Measurements from ENCODE around the gene DUSP21. TPM values are rescaled to one million over a fixed set of nuclear protein-coding genes. Genes with fewer than 3 reads are reported as not detected.
"Not testable (repeated sequence)": the region's sequence is repeated elsewhere in the genome, so short reads cannot be mapped to it uniquely, and the experiment has no call there.

Gene DUSP21
- total RNA-seq, 1 experiment from 2014 or later, result not detected

DNA sequence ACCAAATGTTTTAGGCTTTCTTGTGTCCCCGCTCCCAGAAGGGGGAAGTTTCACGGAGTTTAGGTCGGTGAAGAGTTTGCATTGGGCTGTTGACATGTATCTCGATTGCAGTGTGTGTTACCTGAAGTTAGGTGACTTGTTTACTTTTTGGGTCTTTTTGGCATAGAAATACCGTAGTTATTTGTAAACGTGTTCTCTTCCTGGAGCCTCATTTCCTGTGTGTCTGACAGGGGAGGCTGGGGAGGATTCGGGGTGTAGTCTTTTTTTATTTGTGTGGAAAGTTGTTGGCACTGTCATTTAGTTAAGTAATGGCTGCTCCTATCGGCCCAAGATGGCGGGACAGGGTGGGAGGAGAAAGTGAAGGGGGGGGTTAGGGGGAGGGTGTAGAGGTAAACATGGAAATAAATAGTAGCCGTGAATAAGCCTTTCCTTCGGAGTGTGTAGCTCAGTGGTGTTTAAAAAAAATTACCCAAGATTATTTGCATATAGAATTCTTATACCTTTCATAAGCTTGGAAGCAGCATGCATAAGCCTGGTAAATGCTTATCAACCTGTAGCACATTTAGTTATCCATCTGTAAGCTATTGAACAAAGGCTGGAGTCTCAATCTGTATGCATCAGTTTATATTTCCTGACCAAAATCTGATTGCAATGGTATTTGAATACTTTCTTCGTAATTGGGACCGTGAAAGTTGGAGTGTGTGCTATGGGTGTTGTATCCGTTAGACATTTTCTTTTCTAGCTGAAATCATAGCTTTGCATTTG, 30.8 kb downstream of the DUSP21 start:
- peak; percentile 44 for DNase-seq (ENCODE audit: low spot score)

DNA sequence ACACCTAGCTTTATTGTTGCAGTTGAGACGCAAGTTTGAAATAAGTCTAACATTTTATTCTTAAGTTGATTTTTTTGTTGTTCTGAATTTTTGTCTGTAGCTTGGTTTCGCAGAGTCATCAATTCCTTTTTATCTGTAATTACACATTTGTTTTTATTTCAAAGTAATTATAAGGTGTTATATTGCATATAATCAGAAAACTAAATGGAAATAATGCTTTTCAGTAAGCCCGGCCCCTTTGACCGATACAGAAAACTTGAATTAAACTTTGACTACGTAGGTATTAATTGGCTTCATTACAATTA, 31.3 kb downstream of the DUSP21 start:
- in situ Hi-C loops (cut with HindIII; ENCODE audit: low sequenced_read_pairs), result no loop called here
- DNase-seq (ENCODE audit: low spot score), result no peak

More for the DNA sequence above, 30.8 kb downstream of the DUSP21 start:
- in situ Hi-C loops (cut with HindIII; ENCODE audit: low sequenced_read_pairs), result no loop called here

DNA sequence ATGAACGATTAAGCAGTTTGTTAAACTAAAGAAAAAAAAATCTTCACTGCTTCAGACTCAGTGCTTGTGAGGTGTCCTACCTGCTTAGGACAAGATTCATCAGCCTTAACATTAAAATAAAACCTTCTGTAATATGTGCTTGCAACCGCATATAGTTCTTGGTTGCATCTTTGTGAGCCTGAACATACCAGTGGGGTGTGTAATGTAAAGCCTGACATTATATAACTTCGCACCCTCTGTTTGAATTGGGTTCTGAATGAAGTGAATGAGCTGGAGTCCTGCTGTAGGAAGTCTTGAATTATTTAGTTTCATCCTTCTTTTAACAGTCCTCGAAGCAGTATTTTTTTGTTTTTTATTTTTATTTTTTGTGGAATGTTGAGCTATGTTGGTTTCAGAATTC, 32.3 kb downstream of the DUSP21 start:
- peak; percentile 18 for DNase-seq (ENCODE audit: low spot score)
- in situ Hi-C loops (cut with HindIII; ENCODE audit: low sequenced_read_pairs), result no loop called here

DNA sequence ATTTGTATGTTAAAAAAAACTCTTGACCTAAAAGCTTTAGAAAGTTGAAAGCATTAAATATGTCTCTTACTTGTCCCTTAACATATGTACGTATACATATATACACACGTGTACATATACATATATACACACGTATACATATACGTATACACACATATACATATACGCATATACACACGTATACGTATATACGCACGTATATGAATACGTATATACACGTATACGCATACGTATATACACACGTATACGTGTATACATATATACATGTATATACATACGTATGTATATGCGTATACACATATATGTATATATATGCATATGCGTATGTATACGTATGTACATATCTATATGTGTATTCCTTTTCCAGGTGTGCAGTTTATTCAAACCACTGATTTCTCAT, 32.9 kb downstream of the DUSP21 start:
- in situ Hi-C loops (cut with HindIII; ENCODE audit: low sequenced_read_pairs), result no loop called here
- DNase-seq (ENCODE audit: low spot score), result no peak

DNA sequence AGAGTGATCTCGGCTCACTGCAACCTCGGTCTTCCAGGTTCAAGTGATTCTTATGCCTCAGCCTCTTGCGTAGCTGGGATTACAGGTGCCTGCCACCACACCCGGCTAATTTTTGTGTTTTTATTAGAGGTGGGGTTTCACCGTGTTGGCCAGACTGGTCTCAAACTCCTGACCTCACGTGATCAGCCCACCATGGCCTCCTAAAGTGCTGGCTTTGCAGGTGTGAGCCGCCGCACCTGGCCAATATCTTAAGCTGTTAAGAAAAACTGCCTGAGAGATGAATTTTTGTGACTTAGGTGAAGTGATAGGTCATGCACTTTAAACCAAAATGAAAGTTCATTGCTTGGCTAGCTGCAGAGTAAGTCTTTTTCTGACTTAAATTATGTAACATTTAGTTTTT, 35.0 kb downstream of the DUSP21 start:
- in situ Hi-C loops (cut with HindIII; ENCODE audit: low sequenced_read_pairs), result no loop called here
- DNase-seq (ENCODE audit: low spot score), result no peak

DNA sequence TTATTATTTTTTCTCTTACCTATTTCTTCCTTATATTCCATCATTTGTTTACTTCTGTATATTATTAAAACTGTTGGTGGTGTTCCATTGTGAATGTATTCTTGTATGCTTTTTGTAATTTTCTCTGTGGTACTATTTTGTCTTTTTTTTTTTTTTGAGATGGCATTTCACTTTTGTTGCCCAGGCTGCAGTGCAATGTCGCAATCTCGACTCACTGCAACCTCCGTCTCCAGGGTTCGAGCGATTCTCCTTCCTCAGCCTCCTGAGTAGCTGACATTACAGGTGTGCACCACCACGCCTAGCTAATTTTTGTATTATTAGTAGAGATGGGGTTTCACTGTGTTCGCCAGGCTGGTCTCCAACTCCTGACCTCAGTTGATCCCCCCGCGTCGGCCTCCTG, 37.7 kb downstream of the DUSP21 start:
- in situ Hi-C loops (cut with HindIII; ENCODE audit: low sequenced_read_pairs), result no loop called here
- no peak for DNase-seq (ENCODE audit: low spot score)

DNA sequence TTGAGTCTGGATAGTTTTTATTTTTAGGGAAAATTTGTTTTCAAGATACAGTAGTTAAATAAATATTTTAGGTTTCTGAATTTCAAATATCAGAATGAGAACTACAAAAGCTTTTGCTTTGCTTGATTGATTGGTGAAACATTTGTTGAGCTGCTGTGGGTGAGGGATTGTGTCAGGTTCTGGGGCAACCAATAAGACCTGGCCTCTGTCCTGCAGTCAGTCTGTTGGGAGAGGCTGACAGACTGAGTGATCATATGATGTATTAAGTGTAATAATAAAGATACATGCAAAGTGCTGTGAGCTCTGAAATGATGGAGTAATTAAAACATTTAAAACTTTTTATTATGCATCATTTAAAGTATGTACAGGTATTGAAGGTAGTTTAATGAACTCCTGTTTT, 38.8 kb downstream of the DUSP21 start:
- in situ Hi-C loops (cut with HindIII; ENCODE audit: low sequenced_read_pairs), result no loop called here
- DNase-seq (ENCODE audit: low spot score), result no peak

DNA sequence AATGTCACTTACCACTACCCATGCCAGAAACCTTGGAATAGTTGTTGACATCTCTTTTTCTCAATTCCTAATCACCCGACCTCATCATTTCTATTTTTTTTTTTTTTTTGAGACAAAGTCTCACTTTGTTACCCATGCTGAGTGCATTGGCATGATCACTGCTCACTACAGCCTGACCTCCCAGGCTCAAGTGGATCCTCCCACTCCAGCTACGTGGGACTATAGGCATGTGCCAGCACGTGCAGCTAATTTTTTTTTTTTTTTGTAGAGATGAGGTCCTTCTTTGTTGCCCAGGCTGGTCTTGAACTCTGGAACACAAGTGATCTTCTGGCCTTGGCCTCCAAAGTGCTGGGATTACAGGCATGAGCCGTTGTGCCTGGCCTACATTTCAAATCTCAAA, 41.1 kb downstream of the DUSP21 start:
- in situ Hi-C loops (cut with HindIII; ENCODE audit: low sequenced_read_pairs), result no loop called here
- no peak for DNase-seq (ENCODE audit: low spot score)

DNA sequence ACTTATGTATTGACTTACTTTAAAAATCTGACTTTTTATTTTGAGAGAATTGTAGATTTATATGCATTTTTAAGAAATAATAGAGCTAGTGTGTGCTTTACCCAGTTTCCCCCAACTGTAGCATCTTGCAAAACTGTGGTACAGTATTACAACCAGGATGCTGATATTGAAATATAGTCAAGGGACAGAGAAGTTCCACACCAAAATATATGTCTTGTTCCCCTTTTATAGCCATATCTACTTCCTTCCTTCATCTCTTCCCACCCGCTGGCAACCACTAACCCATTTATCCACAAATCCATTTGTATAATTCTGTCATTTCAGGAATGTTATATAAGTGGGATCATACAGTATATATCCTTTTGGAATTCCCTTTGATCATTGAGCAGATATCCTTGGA, 46.0 kb downstream of the DUSP21 start:
- in situ Hi-C loops (cut with HindIII; ENCODE audit: low sequenced_read_pairs), result no loop called here
- no peak for DNase-seq (ENCODE audit: low spot score)

DNA sequence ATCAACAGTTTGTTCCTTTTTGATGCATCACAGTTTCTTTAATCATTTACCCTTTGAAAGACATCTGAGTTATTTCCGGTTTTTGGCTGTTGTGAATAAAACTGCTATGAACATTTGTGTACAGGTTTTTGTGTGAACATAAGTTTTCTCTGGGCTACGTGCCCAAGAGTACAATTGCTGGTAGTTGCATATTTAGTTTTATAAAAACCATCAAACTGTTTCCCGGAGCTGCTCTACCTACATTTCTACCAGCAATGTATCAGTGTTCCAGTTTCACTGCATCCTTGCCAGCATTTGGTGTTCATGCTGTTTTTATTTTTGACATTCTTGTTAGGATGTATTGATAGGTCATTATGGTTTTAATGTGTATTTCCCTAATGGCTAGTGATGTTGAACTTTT, 46.4 kb downstream of the DUSP21 start:
- in situ Hi-C loops (cut with HindIII; ENCODE audit: low sequenced_read_pairs), result no loop called here
- no peak for DNase-seq (ENCODE audit: low spot score)

DNA sequence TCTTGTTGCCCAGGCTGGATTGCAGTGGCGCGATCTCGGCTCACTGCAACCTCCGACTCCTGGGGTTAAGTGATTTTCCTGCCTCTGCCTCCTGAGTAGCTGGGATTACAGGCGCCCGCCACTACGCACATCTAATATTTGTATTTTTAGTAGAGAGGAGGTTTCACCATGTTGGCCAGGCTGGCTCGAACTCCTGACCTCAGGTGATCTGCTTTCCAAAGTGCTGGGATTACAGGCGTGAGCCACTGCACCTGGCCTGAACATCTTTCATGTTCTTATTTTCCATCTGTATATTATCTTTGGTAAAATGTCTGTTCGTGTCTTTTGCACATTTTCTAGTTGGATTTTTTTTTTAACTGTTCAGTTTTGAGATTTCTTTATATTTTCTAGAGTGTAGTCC, 46.9 kb downstream of the DUSP21 start:
- DNase-seq (ENCODE audit: low spot score); in situ Hi-C loops (cut with HindIII; ENCODE audit: low sequenced_read_pairs): not testable (repeated sequence)

DNA sequence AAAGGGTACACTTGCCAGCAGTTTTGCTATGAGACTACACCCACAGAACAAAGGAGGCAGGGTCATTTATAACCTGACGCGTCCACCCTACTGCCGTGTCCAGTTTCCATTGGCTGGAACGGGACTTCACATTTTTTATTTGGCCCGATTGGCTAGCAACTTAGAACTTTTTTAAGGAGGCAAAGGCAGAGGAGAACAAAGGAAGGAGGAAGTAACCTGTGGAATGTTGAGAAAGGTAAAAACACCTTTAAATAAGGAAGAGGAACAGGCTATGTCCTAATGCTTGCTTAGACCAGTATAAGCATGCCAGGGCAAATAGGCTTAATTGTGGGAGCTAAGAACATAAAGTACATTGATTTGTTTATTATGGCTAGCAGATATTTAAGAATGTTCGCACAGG, 47.8 kb downstream of the DUSP21 start:
- DNase-seq (ENCODE audit: low spot score), result no peak
- in situ Hi-C loops (cut with HindIII; ENCODE audit: low sequenced_read_pairs), result no loop called here

Other genes with a start within 250 kb of the DUSP21 start
- 9.9 and 17.3 TPM in 2 replicates for gene KDM6A, start 29.2 kb downstream of the DUSP21 start, total RNA-seq (2014; rRNA removed; shearing (Covaris generic))